ENCODE results near the gene TIMP2. TPM values are rescaled to one million over a fixed set of nuclear protein-coding genes. Genes with fewer than 3 reads are reported as not detected.

The TIMP2 gene
- total and polyA plus RNA-seq, 2 donors (not counting 3 experiments of a cell fraction or from before 2014, with no cell fraction given) = 138 to 318 TPM

GRCh38 chr17:78847052-78847451, 78.1 kb downstream of the TIMP2 start:
- no peak overlapping the region for H2AFZ ChIP-seq (ENCODE audit: low read depth, low read length)
- H3K4me2 ChIP-seq (ENCODE audit: insufficient read depth, low read length) = no peak overlapping the region
- no peak overlapping the region for H3K9ac ChIP-seq (replicated peaks; ENCODE audit: extremely low read depth, insufficient read depth, low read length)
- POLR2A ChIA-PET = no interaction called here
- CTCF ChIA-PET = no interaction called here
- H3K9me3 ChIP-seq (replicated peaks; ENCODE audit: control insufficient read depth, insufficient read depth, low read length) = no peaks in the 10 kb centered on the region
- no peak overlapping the region for H3K4me3 ChIP-seq (replicated peaks in 1 of 3; ENCODE audit: insufficient read depth in 1 of 3, low read depth in 1 of 3, low read length in 3 of 3)
- H3K27me3 ChIP-seq (ENCODE audit: control insufficient read depth in 2 of 2, insufficient read depth in 2 of 2, low read length in 2 of 2) = no peaks in the 10 kb centered on the region
- no peaks in the 10 kb centered on the region for H3K4me1 ChIP-seq (ENCODE audit: control insufficient read depth, extremely low read depth, insufficient read depth, low read length)
- no peaks in the 10 kb centered on the region for H3K79me2 ChIP-seq (ENCODE audit: control insufficient read depth, insufficient read depth, low read length)
- H3K9me1 ChIP-seq (replicated peaks; ENCODE audit: control insufficient read depth, extremely low read depth, insufficient read depth, low read length) = no peaks in the 10 kb centered on the region
- H3K36me3 ChIP-seq (ENCODE audit: control insufficient read depth in 2 of 2, extremely low read depth in 1 of 2, insufficient read depth in 2 of 2, low read length in 2 of 2) = no peaks in the 10 kb centered on the region
- DNase-seq (ENCODE audit: low read depth, low spot score) = no peak
- H4K20me1 ChIP-seq (replicated peaks; ENCODE audit: control insufficient read depth, extremely low read depth, insufficient read depth, low read length) = no peaks in the 10 kb centered on the region
- no TSS peak for BruUV-seq (replicated peaks)
- TF ChIP-seq CTCF (IDR thresholded peaks at IDR 0.05; ENCODE audit: extremely low read depth in 1 of 2, insufficient read depth in 1 of 2, low read depth in 1 of 2, low read length in 2 of 2) (no peak), GATA2 (IDR thresholded peaks at IDR 0.05; ENCODE audit: insufficient read depth, insufficient read length, low read depth, low read length) (no peak), MYC (IDR thresholded peaks at IDR 0.05; ENCODE audit: low read depth, low read length) (no peak), FOS (IDR thresholded peaks at IDR 0.05; ENCODE audit: borderline replicate concordance, insufficient read depth, low read length) (no peak), MAX (IDR thresholded peaks at IDR 0.05; ENCODE audit: insufficient read depth, insufficient read length) (no peak), JUN (IDR thresholded peaks at IDR 0.05; ENCODE audit: borderline replicate concordance, insufficient read depth, insufficient read length, low read depth) (no peak), POLR2A (IDR thresholded peaks at IDR 0.05; ENCODE audit: low read depth, low read length) (no peak), EZH2 (IDR thresholded peaks at IDR 0.05; ENCODE audit: borderline replicate concordance, low read depth, low read length, severe bottlenecking) (no peak), POLR2AphosphoS5 (IDR thresholded peaks at IDR 0.05; ENCODE audit: insufficient read depth, low read depth, low read length) (no peak)
- no peak for FAIRE-seq
- no peak overlapping the region for H3K27ac ChIP-seq (ENCODE audit: insufficient read depth, low read depth, low read length)
- intact Hi-C loops (cut with micrococcal nuclease) = no loop called here
- dilution Hi-C loops (cut with MboI; ENCODE audit: extremely low pct_ligation_motif_present, low sequenced_read_pairs) = no loop called here
